Stomach (tissue), 9 donors: ENCODE measurements around the gene ANXA2. TPM values are rescaled to one million over a fixed set of nuclear protein-coding genes. Genes with fewer than 3 reads are reported as not detected.

Experiments used
- DNase-seq, 2 donors: peaks; one replicate each; pipeline versions ENCODE4 v3.0.0 to v3.0.0-alpha.2; 2013 to 2019
- H3K27ac ChIP-seq, 5 donors: fragments of 200-600 bp in 4 of 5; sonication (generic) in 4 of 5; one replicate each; pipeline ENCODE4 v1.5.1; 2013 to 2019; ENCODE audit warnings: mild to moderate bottlenecking in 1 of 5, moderate library complexity in 1 of 5
- H3K27me3 ChIP-seq, 3 donors: fragments of 200-600 bp; sonication (generic); one replicate each; pipeline ENCODE4 v1.5.1; 2017 to 2019; ENCODE audit warnings: mixed run types in 1 of 3
- H3K36me3 ChIP-seq, 4 donors: fragments of 200-600 bp; sonication (generic); 1 replicate in 3 of 4; 2 replicates in 1 of 4; pipeline ENCODE4 v1.5.1; 2016 to 2019
- H3K4me1 ChIP-seq, 4 donors: fragments of 200-600 bp; sonication (generic); one replicate each; pipeline ENCODE4 v1.5.1; 2016 to 2019
- H3K4me3 ChIP-seq, 4 donors: fragments of 200-600 bp; sonication (generic) in 3 of 4; one replicate each; pipeline ENCODE4 v1.5.1; 2016 to 2019; ENCODE audit warnings: mild to moderate bottlenecking in 1 of 4
- H3K9me3 ChIP-seq, 4 donors: fragments of 200-600 bp; sonication (generic); one replicate each; pipeline ENCODE4 v1.5.1; 2016 to 2019
- CTCF ChIP-seq, 7 experiments: fragments of 450-650 bp in 4 of 7; fragments of 200-600 bp in 3 of 7; sonication (generic) in 3 of 7; IDR thresholded peaks; one replicate each; pipeline ENCODE4 v1.5.1; 2016 to 2019; ENCODE audit warnings: antibody characterized with exemption in 7 of 7, control low read depth in 2 of 7, mild to moderate bottlenecking in 1 of 7
- EP300 ChIP-seq: sonication (generic); formaldehyde crosslinking; IDR thresholded peaks from one replicate; pipeline ENCODE4 v1.6.1; 2017; ENCODE audit warnings: antibody characterized with exemption
- POLR2A ChIP-seq, 4 donors: fragments of 450-650 bp; IDR thresholded peaks; one replicate each; pipeline ENCODE4 v1.6.1; 2016; ENCODE audit warnings: antibody characterized with exemption in 4 of 4, control low read depth in 2 of 4, mild to moderate bottlenecking in 1 of 4, moderate library complexity in 1 of 4
- POLR2AphosphoS5 ChIP-seq, 3 donors: sonication (generic); formaldehyde crosslinking; IDR thresholded peaks; one replicate each; pipeline ENCODE4 v1.6.1; 2016; ENCODE audit warnings: antibody characterized with exemption in 3 of 3
- WGBS, 5 donors: extraction: QIAGEN DNeasy Blood & Tissue Kit in 3 of 5; methylation state at CpG; one replicate each; pipeline versions ENCODE4 v1.1.5 to v1.1.7; 2013 to 2018; 5-methylcytosine and 5-hydroxymethylcytosine counted together
- intact Hi-C: fragments of 100-400 bp; cut with DNase I; formaldehyde crosslinking; loops from one replicate; pipeline ENCODE4 v1.15.1; 2023; ENCODE audit warnings: low total_unique reads
- polyA plus RNA-seq, 3 donors: library from polyadenylated mRNA; stranded (reverse); fragments of 200-250 nt; gene quantifications; one replicate each; pipeline ENCODE4 v1.2.3, GENCODE V29; 2013
- total RNA-seq, 5 donors: library from RNA; depleted of rRNA; stranded (reverse); fragments of >200 nt; gene quantifications; one replicate each; pipeline versions ENCODE4 v1.1.0 to v1.2.3, GENCODE V29; 2014 to 2016
- donor health status: healthy with polysubstance abuse.
- donor health status: Bipolar disorder and iron deficiency.
- donor health status: healthy.

Gene ANXA2
- total and polyA plus RNA-seq, 8 donors: 292 to 1,332 (median 538) TPM

- 61 to 87% (median 65%) methylated on average over 2 of the region's 2 CpGs for WGBS, 5 donors
- TF ChIP-seq EP300 (no peak), POLR2AphosphoS5 (IDR thresholded peaks at IDR 0.05) (no peak), CTCF (IDR thresholded peaks at IDR 0.05) (no peak), POLR2A (IDR thresholded peaks at IDR 0.05) (no peak)
Measured at GRCh38 chr15:60420203-60420716, 22.5 kb upstream of the ANXA2 start.

GRCh38 chr15:60419753-60420152, 22.0 kb upstream of the ANXA2 start:
- intact Hi-C loops: no loop called here
- TF ChIP-seq POLR2A (IDR thresholded peaks at IDR 0.05): no peak
- no peak for TF ChIP-seq CTCF (IDR thresholded peaks at IDR 0.05)
- no peak for TF ChIP-seq EP300
- TF ChIP-seq POLR2AphosphoS5 (IDR thresholded peaks at IDR 0.05): no peak
- no peak overlapping the region for H3K4me3 ChIP-seq
- peaks cover 0 to 12% (median 2%) of the 10 kb centered on the region in 4 donors for H3K36me3 ChIP-seq
- H3K27me3 ChIP-seq: no peaks in the 10 kb centered on the region
- no peaks in the 10 kb centered on the region for H3K9me3 ChIP-seq
- peaks cover 0 to 50% (median 19%) of the 10 kb centered on the region in 4 donors for H3K4me1 ChIP-seq
- DNase-seq: peak in 1 of 2 donors; percentile 56
- no peak overlapping the region for H3K27ac ChIP-seq
- 54 to 75% (median 57%) methylated on average over 2 of the region's 2 CpGs for WGBS, 5 donors

More at GRCh38 chr15:60420203-60420716, 22.5 kb upstream of the ANXA2 start:
- Histone ChIP-seq H3K36me3 (peaks cover 0 to 12% (median 2%) of the 10 kb centered on the region in 4 donors), H3K9me3 (no peaks in the 10 kb centered on the region), H3K4me1 (peaks cover 0 to 50% (median 19%) of the 10 kb centered on the region in 4 donors), H3K27me3 (no peaks in the 10 kb centered on the region), H3K4me3 (no peak overlapping the region), H3K27ac (no peak overlapping the region)
- intact Hi-C loops: no loop called here
- DNase-seq: peak in 1 of 2 donors; percentile 26

- Histone ChIP-seq H3K9me3 (no peaks in the 10 kb centered on the region), H3K36me3 (peaks cover 0 to 12% (median 2%) of the 10 kb centered on the region in 4 donors), H3K4me1 (peaks cover 5 to 50% (median 28%) of the 10 kb centered on the region in 4 donors), H3K27ac (no peak overlapping the region), H3K27me3 (no peaks in the 10 kb centered on the region), H3K4me3 (no peak overlapping the region)
- no peak for TF ChIP-seq EP300
- TF ChIP-seq POLR2AphosphoS5 (IDR thresholded peaks at IDR 0.05): no peak
- WGBS, 5 donors: 82 to 95% (median 90%) methylated on average over 3 of the region's 3 CpGs
- intact Hi-C loops: no loop called here
- no peak for DNase-seq
Measured at GRCh38 chr15:60418096-60418495, 20.3 kb upstream of the ANXA2 start.

GRCh38 chr15:60417112-60417511, 19.3 kb upstream of the ANXA2 start:
- Histone ChIP-seq H3K27me3 (no peaks in the 10 kb centered on the region), H3K4me3 (no peak overlapping the region), H3K9me3 (no peaks in the 10 kb centered on the region), H3K4me1 (peaks cover 5 to 47% (median 24%) of the 10 kb centered on the region in 4 donors), H3K27ac (no peak overlapping the region), H3K36me3 (peaks cover 0 to 3% (median 0%) of the 10 kb centered on the region in 4 donors)
- 90 to 98% (median 94%) methylated on average over 4 of the region's 4 CpGs for WGBS, 5 donors
- intact Hi-C loops: no loop called here
- DNase-seq: no peak
- TF ChIP-seq CTCF (IDR thresholded peaks at IDR 0.05) (no peak), POLR2A (IDR thresholded peaks at IDR 0.05) (no peak), EP300 (no peak), POLR2AphosphoS5 (IDR thresholded peaks at IDR 0.05) (no peak)

- H3K27ac ChIP-seq: no peak overlapping the region
- intact Hi-C loops: no loop called here
- H3K4me1 ChIP-seq: peaks cover 5 to 43% (median 22%) of the 10 kb centered on the region in 4 donors
- 95 to 98% (median 97%) methylated on average over 3 of the region's 3 CpGs for WGBS, 5 donors
- no peaks in the 10 kb centered on the region for H3K9me3 ChIP-seq
- DNase-seq: no peak
- no peaks in the 10 kb centered on the region for H3K27me3 ChIP-seq
- TF ChIP-seq POLR2A (IDR thresholded peaks at IDR 0.05) (no peak), EP300 (no peak), POLR2AphosphoS5 (IDR thresholded peaks at IDR 0.05) (no peak), CTCF (IDR thresholded peaks at IDR 0.05) (no peak)
- no peak overlapping the region for H3K4me3 ChIP-seq
- H3K36me3 ChIP-seq: no peaks in the 10 kb centered on the region
Measured at GRCh38 chr15:60416484-60416883, 18.7 kb upstream of the ANXA2 start.
